Central memory CD8-positive, alpha-beta T cell (primary cell): ENCODE data around the gene SOCS2.
"Not testable (repeated sequence)": the region's sequence is repeated elsewhere in the genome, so short reads cannot be mapped to it uniquely, and the experiment has no call there.

Experiments
- ATAC-seq: fragments of 150-1000 bp; cut with Tn5 transposase; replicated peaks from 2 replicates; pipeline ENCODE4 v1.10.0; 2022; ENCODE audit warnings: mild to moderate bottlenecking, moderate FRiP score, moderate number of reproducible peaks; ENCODE audit not compliant: poor library complexity, severe bottlenecking; ENCODE audit errors: extremely low read depth
- DNase-seq, 2 donors: peaks; one replicate each; pipeline ENCODE4 v3.0.0; 2021; ENCODE audit warnings: low spot score in 2 of 2
- H3K27ac Mint-ChIP-seq: one replicate; pipeline ENCODE4 v1.8.0; 2022; ENCODE audit warnings: low read depth, mild to moderate bottlenecking, moderate library complexity, mixed read lengths
- H3K27me3 Mint-ChIP-seq: one replicate; pipeline ENCODE4 v1.8.0; 2022; ENCODE audit warnings: mixed read lengths
- H3K36me3 Mint-ChIP-seq: one replicate; pipeline ENCODE4 v1.8.0; 2022; ENCODE audit warnings: mild to moderate bottlenecking, moderate library complexity, mixed read lengths; ENCODE audit not compliant: insufficient read depth
- H3K4me1 Mint-ChIP-seq: one replicate; pipeline ENCODE4 v1.8.0; 2022; ENCODE audit warnings: mixed read lengths
- H3K4me3 Mint-ChIP-seq: one replicate; pipeline ENCODE4 v1.8.0; 2022; ENCODE audit warnings: mild to moderate bottlenecking, moderate library complexity, mixed read lengths
- H3K9me3 Mint-ChIP-seq: one replicate; pipeline ENCODE4 v1.8.0; 2022; ENCODE audit warnings: mixed read lengths

Gene SOCS2

GRCh38 chr12:93609281-93610192 is 37.1 kb downstream of the SOCS2 start:
- DNase-seq, result no peak

GRCh38 chr12:93612776-93613175 is 40.3 kb downstream of the SOCS2 start:
- Mint-ChIP-seq H3K4me3 (no peak overlapping the region), H3K27me3 (peaks cover 23% of the 10 kb centered on the region), H3K27ac (no peak overlapping the region), H3K36me3 (peaks cover 2% of the 10 kb centered on the region), H3K9me3 (no peaks in the 10 kb centered on the region), H3K4me1 (no peaks in the 10 kb centered on the region)
- no peak for DNase-seq
- no peak for ATAC-seq

More at GRCh38 chr12:93609281-93610192, 37.1 kb downstream of the SOCS2 start:
- H3K4me3 Mint-ChIP-seq, result no peak overlapping the region
- ATAC-seq, result no peak
- no peaks in the 10 kb centered on the region for H3K9me3 Mint-ChIP-seq
- no peaks in the 10 kb centered on the region for H3K36me3 Mint-ChIP-seq
- H3K4me1 Mint-ChIP-seq, result no peaks in the 10 kb centered on the region
- H3K27me3 Mint-ChIP-seq, result peaks cover 23% of the 10 kb centered on the region
- peak overlapping the region; percentile 53 for H3K27ac Mint-ChIP-seq

GRCh38 chr12:93614917-93615596 is 42.6 kb downstream of the SOCS2 start:
- no peak for DNase-seq
- H3K9me3 Mint-ChIP-seq, result no peaks in the 10 kb centered on the region

GRCh38 chr12:93616584-93617101 is 44.2 kb downstream of the SOCS2 start:
- peaks cover 2% of the 10 kb centered on the region for H3K36me3 Mint-ChIP-seq
- ATAC-seq (no peak), DNase-seq (no peak)
- no peaks in the 10 kb centered on the region for H3K9me3 Mint-ChIP-seq
- H3K27ac Mint-ChIP-seq, result no peak overlapping the region
- H3K4me3 Mint-ChIP-seq, result no peak overlapping the region
- no peaks in the 10 kb centered on the region for H3K4me1 Mint-ChIP-seq
- H3K27me3 Mint-ChIP-seq, result peaks cover 21% of the 10 kb centered on the region

More at GRCh38 chr12:93614917-93615596, 42.6 kb downstream of the SOCS2 start:
- no peaks in the 10 kb centered on the region for H3K4me1 Mint-ChIP-seq
- H3K27me3 Mint-ChIP-seq, result peaks cover 23% of the 10 kb centered on the region
- H3K4me3 Mint-ChIP-seq, result no peak overlapping the region
- peaks cover 2% of the 10 kb centered on the region for H3K36me3 Mint-ChIP-seq
- ATAC-seq, result no peak
- H3K27ac Mint-ChIP-seq, result no peak overlapping the region

DNA sequence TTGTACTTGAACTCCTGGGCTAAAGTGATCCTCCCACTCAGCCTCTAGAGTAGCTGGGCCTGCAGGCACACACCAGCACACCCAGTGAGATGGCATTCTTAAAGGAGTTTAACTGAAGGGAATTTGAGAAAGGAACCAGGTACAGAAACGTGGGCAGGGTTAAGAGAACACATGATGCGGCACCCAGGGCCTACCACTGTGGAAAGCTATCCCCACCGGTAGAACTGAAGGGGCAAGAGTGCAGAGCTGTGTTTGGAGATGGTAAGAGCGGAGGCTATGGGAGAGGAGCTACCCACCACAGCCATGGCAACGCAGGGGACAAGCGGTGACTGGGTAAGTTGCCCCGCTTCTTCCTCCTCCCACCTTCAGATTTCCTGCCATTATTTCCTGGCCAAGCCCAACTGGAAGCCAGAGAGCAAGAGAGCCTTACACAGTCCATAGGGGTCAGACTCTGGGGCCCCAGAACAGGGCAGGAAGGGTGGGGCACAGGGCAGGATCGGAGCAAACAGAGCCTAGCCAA is 46.5 kb downstream of the SOCS2 start:
- Mint-ChIP-seq H3K4me3 (no peak overlapping the region), H3K27me3 (no peaks in the 10 kb centered on the region), H3K4me1 (no peaks in the 10 kb centered on the region), H3K9me3 (no peaks in the 10 kb centered on the region), H3K36me3 (peaks cover 2% of the 10 kb centered on the region), H3K27ac (no peak overlapping the region)
- DNase-seq (no peak), ATAC-seq (no peak)

- no peaks in the 10 kb centered on the region for H3K4me1 Mint-ChIP-seq
- H3K9me3 Mint-ChIP-seq, result no peaks in the 10 kb centered on the region
- no peaks in the 10 kb centered on the region for H3K36me3 Mint-ChIP-seq
- DNase-seq (no peak), ATAC-seq (no peak)
- no peak overlapping the region for H3K4me3 Mint-ChIP-seq
- H3K27ac Mint-ChIP-seq, result no peak overlapping the region
- no peaks in the 10 kb centered on the region for H3K27me3 Mint-ChIP-seq
Measured at GRCh38 chr12:93621986-93622385, 49.5 kb downstream of the SOCS2 start.

- Mint-ChIP-seq H3K27ac (no peak overlapping the region), H3K36me3 (no peaks in the 10 kb centered on the region), H3K4me3 (no peak overlapping the region), H3K4me1 (no peaks in the 10 kb centered on the region), H3K9me3 (no peaks in the 10 kb centered on the region), H3K27me3 (no peaks in the 10 kb centered on the region)
- no peak for ATAC-seq
- no peak for DNase-seq
Measured at GRCh38 chr12:93622485-93622884, 50.0 kb downstream of the SOCS2 start.

GRCh38 chr12:93624595-93625294 is 52.3 kb downstream of the SOCS2 start:
- Mint-ChIP-seq H3K27ac (no peak overlapping the region), H3K4me3 (no peak overlapping the region), H3K27me3 (no peaks in the 10 kb centered on the region), H3K9me3 (no peaks in the 10 kb centered on the region), H3K4me1 (no peaks in the 10 kb centered on the region), H3K36me3 (no peaks in the 10 kb centered on the region)
- no peak for DNase-seq
- ATAC-seq, result no peak

DNA sequence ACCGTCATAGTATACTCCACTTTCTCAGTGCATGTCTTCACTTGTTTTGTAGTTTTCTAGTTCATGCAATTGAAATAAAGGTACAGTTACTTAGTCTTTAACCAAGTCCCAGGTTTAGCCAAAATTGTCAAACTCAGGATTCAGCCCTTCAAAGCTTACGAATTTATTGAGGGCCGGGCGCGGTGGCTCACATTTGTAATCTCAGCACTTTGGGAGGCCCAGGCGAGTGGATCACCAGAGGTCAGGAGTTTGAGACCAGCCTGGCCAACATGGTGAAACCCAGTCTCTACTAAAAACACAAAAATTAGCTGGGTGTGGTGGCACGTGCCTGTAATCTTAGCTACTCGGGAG is 52.8 kb downstream of the SOCS2 start:
- not testable (repeated sequence) for H3K9me3 Mint-ChIP-seq, H3K27me3 Mint-ChIP-seq, H3K36me3 Mint-ChIP-seq, H3K4me3 Mint-ChIP-seq, DNase-seq, H3K4me1 Mint-ChIP-seq, H3K27ac Mint-ChIP-seq, ATAC-seq

DNA sequence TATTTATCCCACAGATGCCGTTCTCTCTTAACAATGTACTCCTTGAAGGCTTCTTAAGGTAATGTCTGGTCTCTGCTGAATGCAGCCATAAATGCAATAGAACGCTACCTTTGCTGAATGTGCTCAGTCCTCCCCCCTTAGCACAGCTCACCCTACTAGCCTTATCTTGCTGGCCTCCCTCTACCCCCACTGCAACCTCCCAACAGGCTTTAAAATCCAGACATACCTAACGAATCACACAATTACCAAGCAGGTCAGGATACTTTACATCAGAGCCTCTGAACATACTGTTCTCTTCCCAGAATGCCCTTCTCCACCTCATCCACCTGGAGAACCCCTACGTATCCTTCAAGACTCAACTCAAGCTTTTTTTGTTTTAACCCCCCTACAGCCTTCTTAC is 53.7 kb downstream of the SOCS2 start:
- ATAC-seq (no peak), DNase-seq (no peak)
- Mint-ChIP-seq H3K36me3 (no peaks in the 10 kb centered on the region), H3K27ac (no peak overlapping the region), H3K4me3 (no peak overlapping the region), H3K27me3 (peaks cover 7% of the 10 kb centered on the region), H3K9me3 (no peaks in the 10 kb centered on the region), H3K4me1 (no peaks in the 10 kb centered on the region)
